ENCODE data around the gene PM20D2.
A peak's percentile ranks its signal among the peaks of the same experiment; 100 is the strongest.

- TF ChIP-seq CTCF (IDR thresholded peaks at IDR 0.05; ENCODE audit: insufficient read depth, low read length, poor library complexity, severe bottlenecking): peak; percentile 55
- no peak for TF ChIP-seq EZH2phosphoT487 (conservative IDR thresholded peaks at IDR 0.05; ENCODE audit: low read length)
These were observed 23.2 kb upstream of the PM20D2 start for GRCh38 chr6:89122625-89123024.
